Retinal pigment epithelial cell (primary cell): ENCODE results near the gene SATB2.

Source experiments
- DNase-seq: peaks from one replicate; pipeline ENCODE4 v3.0.0-alpha.2; 2010; ENCODE audit warnings: low read depth
- H3K4me3 ChIP-seq: 2 replicates; pipeline ENCODE4 v1.5.1; 2011; ENCODE audit warnings: mild to moderate bottlenecking, low read length, control low read depth, moderate library complexity
- CTCF ChIP-seq: conservative IDR thresholded peaks from 2 replicates; pipeline ENCODE4 v1.5.1; 2011; ENCODE audit warnings: low read depth, low read length, control low read depth, inconsistent platforms

SATB2 gene

GRCh38 chr2:199329031-199329430 lies 128.7 kb downstream of the SATB2 start:
- no peak for DNase-seq
- no peak for TF ChIP-seq CTCF
- H3K4me3 ChIP-seq: no peak overlapping the region

GRCh38 chr2:199325881-199326280 lies 131.9 kb downstream of the SATB2 start:
- no peak overlapping the region for H3K4me3 ChIP-seq

GRCh38 chr2:199322151-199322550 lies 135.6 kb downstream of the SATB2 start:
- no peak overlapping the region for H3K4me3 ChIP-seq
- DNase-seq: no peak
- TF ChIP-seq CTCF: no peak

More at GRCh38 chr2:199325881-199326280, 131.9 kb downstream of the SATB2 start:
- no peak for DNase-seq
- no peak for TF ChIP-seq CTCF

DNA sequence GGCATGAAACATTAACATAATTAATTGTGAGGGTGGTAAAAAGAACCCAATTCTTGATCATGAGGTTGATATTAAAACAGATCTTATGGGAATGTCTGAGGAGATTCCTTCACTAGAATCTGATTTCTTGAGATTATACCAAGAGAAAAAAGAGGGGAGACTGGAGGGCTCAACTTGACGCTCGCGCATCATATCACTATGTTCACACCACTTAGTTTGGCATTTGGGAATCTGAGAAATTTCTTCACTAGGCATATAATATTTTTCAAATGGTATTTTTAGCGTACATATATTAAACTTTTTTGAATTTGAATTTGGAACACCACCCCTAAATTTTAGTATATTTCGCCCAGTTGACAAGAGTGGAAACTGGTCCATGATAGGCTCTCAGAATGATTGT lies 140.1 kb downstream of the SATB2 start:
- DNase-seq: no peak
- H3K4me3 ChIP-seq: no peak overlapping the region
- TF ChIP-seq CTCF: no peak

GRCh38 chr2:199316851-199317250 lies 140.9 kb downstream of the SATB2 start:
- H3K4me3 ChIP-seq: no peak overlapping the region
- no peak for TF ChIP-seq CTCF
- DNase-seq: no peak

- H3K4me3 ChIP-seq: no peak overlapping the region
- DNase-seq: no peak
- no peak for TF ChIP-seq CTCF
Measured at GRCh38 chr2:199315299-199316179, 142.2 kb downstream of the SATB2 start.

- DNase-seq: no peak
- H3K4me3 ChIP-seq: no peak overlapping the region
- TF ChIP-seq CTCF: no peak
Measured at GRCh38 chr2:199312931-199313330, 144.8 kb downstream of the SATB2 start.
